ENCODE results near the gene KAZN.

Gene KAZN

DNA sequence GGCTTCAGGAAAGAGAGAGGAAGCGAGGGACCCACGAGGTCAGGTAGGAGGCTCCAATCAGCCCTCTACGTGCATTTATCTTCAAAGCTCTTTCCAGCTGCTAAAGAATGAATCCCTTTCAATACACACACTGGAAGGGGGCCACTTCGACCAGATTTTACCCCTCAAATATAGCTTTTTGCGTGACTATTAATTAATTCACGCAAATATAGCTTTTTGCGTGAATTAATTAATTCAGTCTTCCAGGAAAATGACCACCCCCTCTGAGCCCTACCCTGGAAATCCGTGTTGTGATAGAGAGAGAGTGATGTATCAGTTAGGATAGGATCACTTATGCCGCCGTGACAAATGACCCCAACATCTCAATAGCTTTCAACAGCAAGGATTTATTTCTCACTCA lies 289.9 kb downstream of the KAZN start:
- no peak for DNase-seq (ENCODE audit: low read depth)

- DNase-seq (ENCODE audit: low read depth) = no peak
These were observed 291.4 kb downstream of the KAZN start for GRCh38 chr1:14889825-14890440.

- DNase-seq (ENCODE audit: low read depth) = no peak
These were observed 293.5 kb downstream of the KAZN start for GRCh38 chr1:14891991-14892390.

- DNase-seq (ENCODE audit: low read depth) = no peak
These were observed 296.5 kb downstream of the KAZN start for GRCh38 chr1:14894811-14895560.

DNA sequence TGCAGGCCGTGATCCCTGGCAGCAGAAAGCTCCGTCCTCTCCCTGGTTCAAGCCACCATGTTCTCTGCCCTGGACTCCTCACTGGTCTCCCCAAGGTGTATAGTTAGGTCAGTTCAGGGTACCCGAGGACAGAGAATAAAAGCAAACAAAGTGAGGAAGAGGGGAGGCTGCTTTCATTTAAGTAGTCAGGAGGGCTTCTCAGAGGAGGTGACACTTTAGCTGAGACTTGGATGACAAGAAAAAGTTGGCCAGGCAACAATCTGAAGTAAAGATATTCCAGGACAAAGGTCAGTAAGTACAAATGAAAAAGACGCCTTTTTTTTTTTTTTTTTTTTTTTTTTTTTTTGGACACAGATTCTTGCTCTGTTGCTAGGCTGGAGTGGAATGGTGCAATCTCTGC lies 297.2 kb downstream of the KAZN start:
- no peak for DNase-seq (ENCODE audit: low read depth)

GRCh38 chr1:14896381-14897079 lies 298.0 kb downstream of the KAZN start:
- no peak for DNase-seq (ENCODE audit: low read depth)

DNA sequence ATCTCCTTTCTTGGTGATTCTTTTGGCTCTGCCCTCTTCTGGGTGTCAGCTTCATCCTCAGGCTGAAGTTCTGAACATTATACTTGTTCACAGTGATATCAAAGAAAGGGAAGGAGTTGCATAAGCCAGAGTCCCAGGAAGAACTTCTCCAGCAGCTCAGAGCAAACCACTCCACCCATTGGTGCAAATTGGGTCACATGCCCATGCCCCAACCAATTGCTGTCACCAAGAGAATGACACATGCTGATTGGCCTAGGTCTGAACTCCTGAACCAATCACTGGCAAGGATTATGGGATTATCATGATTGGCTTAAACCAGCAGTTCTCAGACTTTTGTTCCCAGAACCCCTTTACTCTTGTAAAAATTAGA lies 298.6 kb downstream of the KAZN start:
- no peak for DNase-seq (ENCODE audit: low read depth)

- no peak for DNase-seq (ENCODE audit: low read depth)
These were observed 299.1 kb downstream of the KAZN start for GRCh38 chr1:14897547-14897946.

DNA sequence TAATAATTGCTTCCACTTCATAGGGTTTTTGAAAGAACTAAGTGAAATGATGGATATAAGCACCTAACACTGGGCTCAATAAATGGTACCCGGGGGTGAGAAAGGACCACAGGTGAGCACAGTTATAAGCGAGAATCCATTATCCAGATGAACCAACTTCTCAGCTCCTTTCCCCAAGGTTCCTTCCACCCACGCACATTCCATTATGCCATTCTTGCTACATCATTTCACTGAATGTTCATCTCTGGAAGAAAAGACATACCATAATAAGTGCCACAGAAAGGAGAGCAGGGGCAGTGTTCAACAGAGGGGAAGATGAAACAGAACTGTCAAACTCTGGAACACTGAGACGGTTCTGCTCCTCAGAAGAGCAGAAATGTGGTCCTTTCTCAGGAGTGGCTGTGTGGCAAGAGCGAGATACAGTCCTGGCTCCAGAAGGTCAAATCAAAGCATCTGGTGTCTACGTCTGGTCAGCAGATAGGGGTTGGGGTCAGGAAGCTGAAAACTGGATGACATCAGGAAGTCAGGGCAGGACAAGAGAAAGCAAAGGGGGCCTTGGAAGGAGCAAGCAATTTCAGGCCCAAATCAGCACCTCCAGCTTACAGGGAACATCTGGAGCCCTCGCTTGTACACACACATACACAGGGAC lies 299.6 kb downstream of the KAZN start:
- DNase-seq (ENCODE audit: low read depth) = no peak

DNA sequence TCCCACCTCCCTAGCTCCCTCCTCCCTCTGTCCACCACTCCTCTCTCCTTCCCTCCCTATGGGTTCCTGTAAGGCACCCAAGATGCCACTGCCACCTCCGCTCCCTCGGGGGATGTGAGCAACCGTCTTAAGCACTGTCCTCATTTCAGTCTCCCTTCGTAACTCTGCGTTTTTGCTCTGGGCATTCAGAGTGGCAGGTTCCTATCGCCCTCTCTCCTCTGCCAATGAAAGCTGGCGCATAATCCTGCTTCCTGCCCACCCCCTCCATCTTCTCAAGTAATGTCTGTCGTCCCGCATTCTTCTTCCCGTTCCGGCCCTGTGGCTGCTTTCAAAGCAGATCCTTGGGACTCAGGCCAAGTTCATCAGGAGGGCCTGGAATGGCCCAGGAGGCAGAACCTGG lies 301.2 kb downstream of the KAZN start:
- DNase-seq (ENCODE audit: low read depth) = no peak

GRCh38 chr1:14901371-14901954 lies 303.0 kb downstream of the KAZN start:
- no peak for DNase-seq (ENCODE audit: low read depth)

GRCh38 chr1:14903922-14904321 lies 305.4 kb downstream of the KAZN start:
- DNase-seq (ENCODE audit: low read depth) = no peak

GRCh38 chr1:14906665-14907064 lies 308.2 kb downstream of the KAZN start:
- DNase-seq (ENCODE audit: low read depth) = no peak

DNA sequence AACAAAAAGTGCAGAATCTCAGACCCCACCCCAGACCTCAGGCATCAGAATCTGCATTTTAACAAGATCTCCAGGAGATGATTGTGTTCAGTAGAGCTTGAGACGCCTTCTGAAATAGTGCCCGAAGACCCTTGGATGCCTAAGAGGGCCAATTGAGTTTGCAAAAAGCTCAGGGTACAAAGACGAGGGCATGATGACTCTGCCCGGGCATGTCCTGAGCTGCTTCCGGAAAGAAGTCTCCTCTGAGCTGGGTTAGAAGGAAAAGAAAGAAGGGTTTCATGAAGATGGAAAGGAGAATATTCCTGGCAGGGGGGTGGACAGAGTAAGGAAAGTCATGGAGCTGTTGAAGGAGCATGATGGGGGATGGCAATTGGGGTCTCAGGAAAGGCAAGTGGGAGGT lies 308.9 kb downstream of the KAZN start:
- DNase-seq (ENCODE audit: low read depth) = no peak

- no peak for DNase-seq (ENCODE audit: low read depth)
These were observed 310.8 kb downstream of the KAZN start for GRCh38 chr1:14909273-14909672.

DNA sequence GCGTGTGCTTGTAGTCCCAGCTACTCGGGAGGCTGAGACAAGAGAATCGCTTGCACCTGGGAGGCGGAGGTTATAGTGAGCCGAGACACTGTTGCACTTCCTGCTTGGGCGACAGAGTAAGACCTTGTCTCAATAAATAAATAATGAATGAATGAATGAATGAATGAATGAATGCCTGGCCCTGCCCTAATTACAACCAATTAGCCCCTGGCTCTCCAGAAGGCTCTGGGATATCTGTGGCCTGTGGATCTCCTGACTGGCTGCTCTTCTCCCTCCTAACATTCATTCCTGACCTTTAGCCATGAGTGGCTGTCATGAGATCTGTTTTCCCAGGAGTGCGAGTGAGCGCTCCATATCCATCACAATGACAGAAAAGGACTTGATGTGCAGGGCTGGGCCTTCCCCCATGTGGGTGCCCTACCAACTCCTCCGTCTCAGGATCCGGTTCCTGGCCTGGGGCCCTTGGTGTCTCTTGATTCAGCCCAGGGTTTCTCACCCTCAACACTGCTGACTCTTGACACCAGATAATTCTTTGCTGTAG lies 311.5 kb downstream of the KAZN start:
- DNase-seq (ENCODE audit: low read depth) = no peak

- DNase-seq (ENCODE audit: low read depth) = no peak
These were observed 312.7 kb downstream of the KAZN start for GRCh38 chr1:14910984-14911721.

- DNase-seq (ENCODE audit: low read depth) = no peak
These were observed 314.5 kb downstream of the KAZN start for GRCh38 chr1:14912839-14913481.

GRCh38 chr1:14913482-14914177 lies 315.1 kb downstream of the KAZN start:
- DNase-seq (ENCODE audit: low read depth) = no peak

- no peak for DNase-seq (ENCODE audit: low read depth)
These were observed 316.0 kb downstream of the KAZN start for GRCh38 chr1:14914351-14914988.

All from activated T-helper 9 cell treated with anti-CD3 and anti-CD28 coated beads, Interleukin-2, amount 50 U/mL, for 16 hours (primary cell).